Measurements from ENCODE around the gene KRTAP29-1. TPM values are rescaled to one million over a fixed set of nuclear protein-coding genes. Genes with fewer than 3 reads are reported as not detected.

Gene KRTAP29-1
- polyA plus RNA-seq, 1 donor (not counting 4 experiments of a cell fraction or from before 2014, with no cell fraction given) = not detected

DNA sequence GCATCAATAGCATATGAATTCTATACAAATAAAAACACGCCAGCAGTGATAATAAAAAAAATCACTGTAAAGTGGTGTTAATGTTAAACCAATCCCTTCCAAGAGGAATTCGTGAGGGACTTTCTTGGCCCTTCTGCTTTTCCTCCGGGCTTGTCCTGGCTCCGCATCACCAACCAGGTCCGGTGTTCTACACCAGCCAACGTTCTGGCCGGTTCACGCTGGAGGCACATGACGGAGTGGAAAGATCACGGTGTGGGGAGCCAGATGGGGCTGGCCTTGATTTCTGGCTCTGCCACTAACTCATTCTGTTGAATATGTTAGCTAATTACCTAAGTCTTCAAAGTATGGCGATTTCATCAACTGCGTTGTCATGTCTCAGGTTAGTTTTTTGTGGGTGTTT lies 1.4 kb upstream of the KRTAP29-1 start:
- dilution Hi-C loops (cut with MboI; ENCODE audit: extremely low pct_ligation_motif_present, low sequenced_read_pairs) = no loop called here

DNA sequence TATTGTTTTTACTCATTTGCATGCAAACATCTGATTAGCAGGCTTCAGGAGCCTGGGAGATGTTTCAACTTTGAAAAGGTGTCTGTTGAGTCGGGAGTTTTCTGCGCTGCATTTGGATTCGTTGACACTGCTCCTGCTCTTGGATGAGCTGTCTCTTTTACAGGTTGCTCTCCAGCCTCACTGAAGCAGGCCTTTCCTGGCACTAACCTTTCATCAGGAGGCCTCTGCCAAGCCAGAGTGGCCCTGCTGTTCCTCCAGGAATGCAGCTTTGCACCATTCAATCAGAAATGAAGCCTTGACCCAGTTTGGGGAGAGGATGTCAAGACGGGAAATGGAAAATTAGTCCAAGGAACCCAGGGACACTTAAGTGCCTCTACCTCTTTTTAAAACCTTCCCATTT lies 330 bp upstream of the KRTAP29-1 start:
- no peaks in the 10 kb centered on the region for H3K9me1 ChIP-seq (ENCODE audit: control insufficient read depth, extremely low read depth, insufficient read depth, low read length)
- dilution Hi-C loops (cut with MboI; ENCODE audit: extremely low pct_ligation_motif_present, low sequenced_read_pairs) = no loop called here
- H3K27me3 ChIP-seq (ENCODE audit: control insufficient read depth, extremely low read depth, insufficient read depth, low read length) = no peaks in the 10 kb centered on the region
- DNase-seq (ENCODE audit: low read depth, low spot score) = no peak
- H2AFZ ChIP-seq (ENCODE audit: control insufficient read depth, low read length) = no peak overlapping the region
- H3K27ac ChIP-seq (ENCODE audit: control insufficient read depth, insufficient read depth, low read length) = no peak overlapping the region
- no peak for TF ChIP-seq EZH2 (IDR thresholded peaks at IDR 0.05; ENCODE audit: low read length)
- TF ChIP-seq CTCF (optimal IDR thresholded peaks at IDR 0.05 in 1 of 3, IDR thresholded peaks at IDR 0.05 in 1 of 3, conservative IDR thresholded peaks at IDR 0.05 in 1 of 3; ENCODE audit: extremely low read depth in 1 of 3, insufficient read depth in 2 of 3, low read length in 3 of 3) = no peak
- no peaks in the 10 kb centered on the region for H3K9me3 ChIP-seq (ENCODE audit: control insufficient read depth, low read depth, low read length)
- no peaks in the 10 kb centered on the region for H3K36me3 ChIP-seq (ENCODE audit: control insufficient read depth in 2 of 2, extremely low read depth in 1 of 2, insufficient read depth in 2 of 2, low read length in 2 of 2)
- FAIRE-seq = no peak
- no peak overlapping the region for H3K4me2 ChIP-seq (ENCODE audit: control insufficient read depth, extremely low read depth, insufficient read depth, low read depth, low read length)
- no peak overlapping the region for H3K4me3 ChIP-seq (ENCODE audit: control insufficient read depth in 2 of 3, extremely low read depth in 1 of 3, insufficient read depth in 2 of 3, low read depth in 1 of 3, low read length in 3 of 3)
- H4K20me1 ChIP-seq (ENCODE audit: control insufficient read depth, extremely low read depth, insufficient read depth, low read length) = no peaks in the 10 kb centered on the region
- H3K79me2 ChIP-seq (ENCODE audit: control insufficient read depth, insufficient read depth, low read length) = no peaks in the 10 kb centered on the region
- peaks cover 19% of the 10 kb centered on the region for H3K4me1 ChIP-seq (ENCODE audit: control insufficient read depth, extremely low read depth, insufficient read depth, low read length)
- no peak overlapping the region for H3K9ac ChIP-seq (ENCODE audit: control insufficient read depth, extremely low read depth, insufficient read depth, low read length)

More for the DNA sequence above, 1.4 kb upstream of the KRTAP29-1 start:
- FAIRE-seq = no peak
- no peak overlapping the region for H3K4me3 ChIP-seq (ENCODE audit: control insufficient read depth in 2 of 3, extremely low read depth in 1 of 3, insufficient read depth in 2 of 3, low read depth in 1 of 3, low read length in 3 of 3)
- H3K27ac ChIP-seq (ENCODE audit: control insufficient read depth, insufficient read depth, low read length) = no peak overlapping the region
- DNase-seq (ENCODE audit: low read depth, low spot score) = no peak
- no peaks in the 10 kb centered on the region for H3K9me1 ChIP-seq (ENCODE audit: control insufficient read depth, extremely low read depth, insufficient read depth, low read length)
- no peaks in the 10 kb centered on the region for H3K79me2 ChIP-seq (ENCODE audit: control insufficient read depth, insufficient read depth, low read length)
- H3K9ac ChIP-seq (ENCODE audit: control insufficient read depth, extremely low read depth, insufficient read depth, low read length) = no peak overlapping the region
- H4K20me1 ChIP-seq (ENCODE audit: control insufficient read depth, extremely low read depth, insufficient read depth, low read length) = no peaks in the 10 kb centered on the region
- no peak overlapping the region for H2AFZ ChIP-seq (ENCODE audit: control insufficient read depth, low read length)
- no peaks in the 10 kb centered on the region for H3K27me3 ChIP-seq (ENCODE audit: control insufficient read depth, extremely low read depth, insufficient read depth, low read length)
- no peaks in the 10 kb centered on the region for H3K36me3 ChIP-seq (ENCODE audit: control insufficient read depth in 2 of 2, extremely low read depth in 1 of 2, insufficient read depth in 2 of 2, low read length in 2 of 2)
- TF ChIP-seq EZH2 (IDR thresholded peaks at IDR 0.05; ENCODE audit: low read length) (no peak), CTCF (optimal IDR thresholded peaks at IDR 0.05 in 1 of 3, IDR thresholded peaks at IDR 0.05 in 1 of 3, conservative IDR thresholded peaks at IDR 0.05 in 1 of 3; ENCODE audit: extremely low read depth in 1 of 3, insufficient read depth in 2 of 3, low read length in 3 of 3) (no peak)
- H3K4me1 ChIP-seq (ENCODE audit: control insufficient read depth, extremely low read depth, insufficient read depth, low read length) = peaks cover 25% of the 10 kb centered on the region
- no peak overlapping the region for H3K4me2 ChIP-seq (ENCODE audit: control insufficient read depth, extremely low read depth, insufficient read depth, low read depth, low read length)
- no peaks in the 10 kb centered on the region for H3K9me3 ChIP-seq (ENCODE audit: control insufficient read depth, low read depth, low read length)
